ENCODE data around the gene PPP2R2B. TPM values are rescaled to one million over a fixed set of nuclear protein-coding genes. Genes with fewer than 3 reads are reported as not detected.

The PPP2R2B gene
- total RNA-seq, 1 experiment from 2014 or later, result 0.04 TPM

DNA sequence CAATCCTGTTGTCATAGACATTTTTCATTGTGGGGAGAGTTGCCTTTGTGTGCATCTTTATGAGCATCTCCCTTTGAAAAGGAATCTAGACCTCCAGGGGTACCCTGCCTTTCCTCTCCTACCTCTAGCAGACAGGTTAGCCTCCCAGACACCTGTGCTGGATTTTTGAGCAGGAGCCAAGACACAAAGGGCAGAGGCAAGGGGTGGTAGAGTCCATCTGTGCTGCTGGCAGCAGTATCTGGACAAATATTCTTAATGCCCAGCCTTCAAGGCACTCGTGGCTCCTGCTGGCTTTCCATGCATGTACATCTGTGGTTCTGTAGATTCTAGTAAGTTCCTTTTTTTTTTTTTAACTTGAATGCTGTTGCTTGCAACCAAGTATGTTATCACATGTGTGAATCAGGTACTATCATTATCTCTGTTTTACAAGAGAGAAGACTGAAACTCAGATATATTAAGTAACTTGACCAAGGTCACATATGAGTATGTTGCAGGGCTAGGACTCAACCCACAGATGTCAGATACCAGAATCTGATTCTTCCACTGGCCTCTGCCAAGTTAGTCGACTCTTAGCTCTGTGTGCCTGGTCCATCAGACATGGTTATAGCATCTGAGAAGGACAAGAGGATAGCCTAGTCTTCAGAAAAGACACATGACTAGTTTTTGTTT lies 329.6 kb downstream of the PPP2R2B start:
- no peak for DNase-seq
- H3K27ac ChIP-seq, result no peak overlapping the region
- no peak overlapping the region for H3K4me3 ChIP-seq
- no peaks in the 10 kb centered on the region for H3K36me3 ChIP-seq
- no peaks in the 10 kb centered on the region; the same call in 1 of the 2 replicates for H3K27me3 ChIP-seq
- no peaks in the 10 kb centered on the region for H3K4me1 ChIP-seq
- H3K9me3 ChIP-seq (replicated peaks), result 0 out of 2 replicates have a peak, but pooled peaks cover 3% of the 10 kb centered on the region

DNA sequence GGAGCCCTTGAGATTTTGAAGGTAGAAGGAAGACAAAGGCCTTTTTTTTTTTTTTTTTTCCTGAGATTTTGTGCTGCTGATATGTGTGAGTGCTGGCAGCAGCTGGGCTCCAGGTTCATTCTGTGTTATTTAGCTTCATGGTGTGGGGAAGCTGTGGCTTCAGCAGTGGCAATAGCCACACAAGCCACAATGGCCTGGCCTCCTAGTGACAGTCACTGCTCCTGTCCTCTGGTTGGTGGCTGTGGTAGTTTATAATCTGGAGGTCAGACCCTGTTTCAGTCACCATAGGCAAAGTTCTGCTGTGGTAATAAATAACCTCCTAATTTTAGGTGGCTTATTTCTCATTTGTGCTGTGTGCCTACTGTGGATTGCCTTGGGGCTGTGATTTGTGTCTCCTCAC lies 334.3 kb downstream of the PPP2R2B start:
- H3K9me3 ChIP-seq (replicated peaks), result 0 out of 2 replicates have a peak, but pooled peaks cover 3% of the 10 kb centered on the region
- H3K4me1 ChIP-seq, result no peaks in the 10 kb centered on the region
- H3K4me3 ChIP-seq, result no peak overlapping the region
- H3K27ac ChIP-seq, result no peak overlapping the region
- no peaks in the 10 kb centered on the region for H3K36me3 ChIP-seq
- DNase-seq, result no peak
- no peaks in the 10 kb centered on the region for H3K27me3 ChIP-seq

DNA sequence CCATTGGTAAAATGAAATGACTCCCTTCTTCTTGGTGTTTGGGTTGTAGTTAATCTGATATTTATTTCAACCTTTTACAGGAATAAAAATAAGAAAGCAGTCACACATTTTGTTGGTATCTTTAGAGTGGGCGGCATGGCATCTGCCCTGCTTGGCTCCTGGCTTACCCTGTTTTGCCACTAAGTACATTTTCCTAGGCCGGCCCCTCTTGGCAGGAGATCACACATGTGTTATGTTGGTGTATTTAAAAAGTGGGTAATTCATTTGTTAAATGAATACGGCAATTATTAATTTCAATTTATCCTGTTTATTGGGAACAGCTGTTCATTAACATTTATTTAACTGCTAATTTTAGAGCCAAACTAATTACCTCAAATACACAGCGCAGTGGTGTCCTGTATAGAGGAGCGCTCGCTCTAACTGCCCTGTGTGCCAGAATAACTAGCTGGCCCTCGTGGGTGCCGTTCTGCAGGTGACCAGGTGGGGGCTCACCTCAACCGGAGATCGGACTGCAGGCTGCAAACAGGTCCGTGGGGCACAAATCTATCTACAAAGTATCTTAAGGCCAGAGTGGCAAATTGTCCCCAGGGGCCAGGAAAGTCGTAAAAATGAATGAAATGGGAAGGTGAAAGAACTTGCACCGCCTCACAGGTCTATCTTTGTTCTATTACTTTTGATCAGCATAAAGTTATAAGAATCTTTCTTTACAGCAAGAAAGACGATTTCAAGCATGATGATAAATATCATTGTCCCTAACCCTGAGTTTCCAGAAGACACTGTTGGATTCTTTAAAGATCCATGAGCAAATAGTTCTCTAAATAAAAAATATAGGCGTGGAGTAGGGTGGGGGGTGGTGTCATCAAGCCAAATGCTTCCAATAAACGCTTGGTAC lies 336.4 kb downstream of the PPP2R2B start:
- H3K27ac ChIP-seq, result no peak overlapping the region
- H3K27me3 ChIP-seq, result peaks cover 6% of the 10 kb centered on the region
- H3K9me3 ChIP-seq (replicated peaks), result 0 out of 2 replicates have a peak, but pooled peaks cover 3% of the 10 kb centered on the region
- peak; percentile 60 to 68 for DNase-seq
- no peaks in the 10 kb centered on the region for H3K36me3 ChIP-seq
- no peak overlapping the region for H3K4me3 ChIP-seq
- H3K4me1 ChIP-seq, result no peaks in the 10 kb centered on the region

DNA sequence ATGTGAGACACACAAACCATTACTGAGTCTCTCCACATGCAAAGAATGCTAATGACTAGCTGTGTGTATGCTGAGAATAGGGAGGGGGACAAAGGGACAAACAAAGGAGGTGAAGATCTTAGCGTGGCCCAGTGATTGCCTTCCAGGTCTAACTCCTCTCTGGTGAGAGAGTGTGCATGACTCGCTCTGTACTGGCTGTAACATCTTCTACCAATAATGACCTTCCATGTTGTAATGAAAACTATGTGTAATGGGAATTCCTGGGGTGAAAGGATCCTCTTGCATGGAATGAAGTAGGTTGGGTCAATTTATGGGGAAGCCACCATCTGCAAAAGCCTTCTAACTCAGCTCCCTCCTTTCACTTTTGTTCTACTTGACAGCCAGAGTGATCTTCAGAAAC lies 338.1 kb downstream of the PPP2R2B start:
- Histone ChIP-seq H3K4me1 (no peaks in the 10 kb centered on the region), H3K27ac (no peak overlapping the region), H3K4me3 (no peak overlapping the region), H3K27me3 (peaks cover 6% of the 10 kb centered on the region), H3K36me3 (no peaks in the 10 kb centered on the region), H3K9me3 (replicated peaks) (no peaks in the 10 kb centered on the region)
- DNase-seq, result no peak

DNA sequence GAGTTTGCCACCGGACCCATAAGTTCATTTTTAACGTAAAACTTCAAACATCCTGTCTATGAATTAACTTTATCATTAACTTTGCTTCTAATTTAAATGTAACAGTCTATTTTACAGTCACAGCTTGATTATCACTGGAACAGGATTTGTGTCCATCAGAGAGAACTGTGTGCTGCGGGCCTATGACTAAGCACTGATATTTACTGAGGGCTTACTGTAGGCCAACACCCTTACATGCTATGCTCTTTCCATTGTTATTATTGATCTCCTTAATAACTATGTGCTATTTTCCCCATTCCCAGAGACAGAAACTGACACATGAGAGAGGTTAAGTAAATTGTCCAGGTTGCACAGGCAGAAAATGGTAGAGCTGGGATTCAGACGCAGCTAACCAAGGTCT lies 338.6 kb downstream of the PPP2R2B start:
- Histone ChIP-seq H3K27me3 (peaks cover 6% of the 10 kb centered on the region), H3K4me1 (no peaks in the 10 kb centered on the region), H3K36me3 (no peaks in the 10 kb centered on the region), H3K9me3 (replicated peaks) (no peaks in the 10 kb centered on the region), H3K27ac (no peak overlapping the region), H3K4me3 (no peak overlapping the region)
- no peak for DNase-seq

DNA sequence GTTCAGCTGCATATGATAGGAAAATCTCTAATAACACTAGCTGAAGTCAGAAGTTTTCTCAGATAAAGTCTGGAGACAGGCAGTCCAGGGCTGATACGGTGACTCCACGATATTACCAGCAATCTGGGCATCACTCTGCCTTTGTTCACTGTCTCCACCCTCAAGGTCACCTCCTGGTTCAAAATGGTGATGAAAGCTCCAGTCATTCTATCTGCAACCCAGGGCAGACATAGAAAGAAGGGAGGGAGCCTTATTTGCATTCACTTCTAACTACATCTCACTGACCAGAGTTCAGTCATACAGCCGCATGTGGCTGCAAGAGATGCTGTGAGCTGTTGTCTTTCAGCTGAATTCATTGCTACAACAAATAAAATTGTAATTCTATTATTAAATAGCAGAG lies 340.1 kb downstream of the PPP2R2B start:
- Histone ChIP-seq H3K9me3 (replicated peaks) (no peaks in the 10 kb centered on the region), H3K4me3 (no peak overlapping the region)
- DNase-seq, result no peak

DNA sequence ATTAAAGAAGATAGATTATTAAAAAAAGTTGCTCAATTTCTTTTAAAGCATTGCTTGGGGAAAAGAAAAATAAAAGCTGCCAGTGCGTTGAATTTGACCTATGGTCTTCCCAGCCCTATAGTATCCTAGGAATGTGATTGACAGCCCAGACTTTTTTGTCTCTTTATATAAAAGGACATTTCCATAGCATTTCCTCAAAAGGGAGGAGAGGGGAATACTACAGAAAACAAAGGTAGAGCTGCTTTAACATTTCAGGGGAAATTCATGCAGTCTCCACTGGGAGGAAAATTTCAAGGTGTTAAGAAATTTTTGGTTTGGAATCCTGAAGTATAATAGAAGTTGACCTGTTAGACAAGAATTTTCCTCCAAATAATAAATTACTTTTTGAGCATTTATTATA lies 344.7 kb downstream of the PPP2R2B start:
- Histone ChIP-seq H3K9me3 (replicated peaks) (no peaks in the 10 kb centered on the region), H3K4me3 (no peak overlapping the region), H3K27me3 (peaks cover 6% of the 10 kb centered on the region), H3K4me1 (no peaks in the 10 kb centered on the region), H3K36me3 (no peaks in the 10 kb centered on the region), H3K27ac (no peak overlapping the region)
- DNase-seq, result no peak

More for the DNA sequence above, 340.1 kb downstream of the PPP2R2B start:
- H3K27ac ChIP-seq, result no peak overlapping the region
- H3K4me1 ChIP-seq, result no peaks in the 10 kb centered on the region
- peaks cover 6% of the 10 kb centered on the region for H3K27me3 ChIP-seq
- H3K36me3 ChIP-seq, result no peaks in the 10 kb centered on the region

DNA sequence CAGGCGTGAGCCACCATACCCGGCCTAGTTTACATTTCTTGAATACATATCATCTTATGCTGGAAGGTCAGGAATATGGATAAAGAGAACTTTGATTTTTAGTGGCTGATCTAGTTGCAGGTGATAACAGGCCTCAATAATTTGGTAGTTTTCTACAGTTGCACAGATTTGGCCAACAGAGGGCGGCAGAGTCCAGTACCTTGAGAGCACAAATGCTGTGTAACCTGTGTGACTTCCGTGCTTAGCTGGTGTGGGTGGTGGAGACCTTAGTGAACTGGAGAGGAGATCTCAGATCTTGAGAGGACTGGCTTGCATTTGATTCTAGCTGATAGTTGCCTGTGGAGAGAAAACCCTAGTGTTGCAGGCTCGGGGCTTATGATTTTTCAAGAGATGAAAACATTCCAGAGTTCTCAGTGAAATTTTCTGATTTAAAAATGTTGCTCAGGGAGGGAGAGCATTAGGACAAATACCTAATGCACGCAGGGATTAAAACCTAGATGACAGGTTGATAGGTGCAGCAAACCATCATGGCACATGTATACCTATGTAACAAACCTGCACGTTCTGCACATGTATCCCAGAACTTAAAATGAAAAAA lies 345.2 kb downstream of the PPP2R2B start:
- H3K27me3 ChIP-seq, result peaks cover 6% of the 10 kb centered on the region
- no peaks in the 10 kb centered on the region for H3K36me3 ChIP-seq
- no peak overlapping the region for H3K4me3 ChIP-seq
- peak; percentile 58 to 82 for DNase-seq
- no peaks in the 10 kb centered on the region for H3K4me1 ChIP-seq
- no peaks in the 10 kb centered on the region for H3K9me3 ChIP-seq (replicated peaks)
- no peak overlapping the region for H3K27ac ChIP-seq
